Measurements from ENCODE around the gene TMEM181. TPM values are rescaled to one million over a fixed set of nuclear protein-coding genes. Genes with fewer than 3 reads are reported as not detected.

TMEM181 gene
- polyA plus RNA-seq, 1 of the 3 experiments (the other 2 are of a cell fraction), result 19.5 TPM

GRCh38 chr6:158655569-158656450 lies 95.9 kb downstream of the TMEM181 start:
- H3K4me3 ChIP-seq (ENCODE audit: low read depth in 2 of 2, low read length in 1 of 2), result 0 out of 4 replicates have a peak overlapping the region, but pooled peaks of 1 of the 2 experiments have one; percentile 1
- CTCF ChIA-PET, result interaction anchor here (1.1 to 1.9 kb wide), 2 partner anchors 35 to 435 kb away, joined by 3 to 7 read pairs; no protein-coding TSS in a partner anchor
- no peaks in the 10 kb centered on the region for H3K9me2 ChIP-seq
- H4K20me1 ChIP-seq (ENCODE audit: insufficient read depth), result no peaks in the 10 kb centered on the region
- H3K27me3 ChIP-seq (ENCODE audit: insufficient read depth), result no peaks in the 10 kb centered on the region
- peaks cover 36% of the 10 kb centered on the region for H3F3A ChIP-seq (replicated peaks; ENCODE audit: insufficient read depth)
- H3K4me1 ChIP-seq (ENCODE audit: control insufficient read depth in 1 of 2, insufficient read depth in 2 of 2, low read depth in 1 of 2, low read length in 1 of 2), result peaks cover 16 to 25% of the 10 kb centered on the region in 2 experiments; a peak in 3 of 4 replicates
- WGBS (ENCODE audit: low lambda C conversion rate), result 88% methylated on average over 15 of the region's 22 CpGs
- TF ChIP-seq SMC3 (IDR thresholded peaks at IDR 0.05; ENCODE audit: low read depth, low read length) (no peak), NRF1 (IDR thresholded peaks at IDR 0.05; ENCODE audit: low read depth, low read length) (no peak), RXRA (IDR thresholded peaks at IDR 0.05; ENCODE audit: borderline replicate concordance, low read depth) (no peak), RCOR1 (IDR thresholded peaks at IDR 0.05; ENCODE audit: low read length) (no peak), YY1 (IDR thresholded peaks at IDR 0.05; ENCODE audit: low read depth) (no peak), FOXM1 (IDR thresholded peaks at IDR 0.05; ENCODE audit: low read depth) (no peak), JUND (IDR thresholded peaks at IDR 0.05) (no peak), TCF12 (IDR thresholded peaks at IDR 0.05) (no peak), FOSL2 (IDR thresholded peaks at IDR 0.05; ENCODE audit: borderline replicate concordance, low read depth) (no peak), EP300 (IDR thresholded peaks at IDR 0.05; ENCODE audit: borderline replicate concordance in 1 of 2, low read depth in 1 of 2, low read length in 1 of 2) (no peak), IRF3 (IDR thresholded peaks at IDR 0.05; ENCODE audit: low read depth, low read length) (no peak), USF2 (IDR thresholded peaks at IDR 0.05; ENCODE audit: borderline replicate concordance, low read depth, low read length) (no peak), EZH2phosphoT487 (IDR thresholded peaks at IDR 0.05; ENCODE audit: borderline replicate concordance, low read depth) (no peak), ELF1 (IDR thresholded peaks at IDR 0.05) (no peak), CTCF (IDR thresholded peaks at IDR 0.05) (no peak), TAF1 (IDR thresholded peaks at IDR 0.05; ENCODE audit: borderline replicate concordance, low read depth, low read length) (no peak)
- no peaks in the 10 kb centered on the region for H3K36me3 ChIP-seq (replicated peaks in 1 of 2; ENCODE audit: control insufficient read depth in 1 of 2, insufficient read depth in 2 of 2, low read length in 1 of 2)
- H3K79me2 ChIP-seq (ENCODE audit: insufficient read depth), result no peaks in the 10 kb centered on the region
- peak overlapping the region; percentile 63; the same call in 1 of the 2 replicates for H3K9ac ChIP-seq
- H3K4me2 ChIP-seq, result peak overlapping the region; percentile 62
- POLR2A ChIA-PET, result interaction anchor here (0.6 kb wide), 1 partner anchor 455 kb away, joined by 3 read pairs; no protein-coding TSS in a partner anchor
- no peak for DNase-seq
- H3K9me3 ChIP-seq, result no peaks in the 10 kb centered on the region
- peak overlapping the region; percentile 67 to 92; a peak in 3 of 4 replicates for H3K27ac ChIP-seq (ENCODE audit: low read depth in 2 of 2, low read length in 1 of 2)
- H2AFZ ChIP-seq (ENCODE audit: low read depth), result peak overlapping the region; percentile 76; the same call in 1 of the 2 replicates
